GM18951 (cell line): ENCODE measurements around the gene PTPN22.

Experiments
- POLR2A ChIP-seq: IDR thresholded peaks from 4 replicates; pipeline ENCODE4 v1.6.1; 2011; ENCODE audit warnings: mild to moderate bottlenecking; ENCODE audit not compliant: insufficient read length, insufficient read depth; ENCODE audit errors: extremely low read depth
- in situ Hi-C: fragments of 300-500 bp; cut with MboI; formaldehyde crosslinking; loops from one replicate; pipeline ENCODE4 v1.12.0; 2022; ENCODE audit warnings: low sequenced_read_pairs, mixed read lengths, inconsistent platforms; ENCODE audit not compliant: unreplicated experiment

Gene PTPN22

DNA sequence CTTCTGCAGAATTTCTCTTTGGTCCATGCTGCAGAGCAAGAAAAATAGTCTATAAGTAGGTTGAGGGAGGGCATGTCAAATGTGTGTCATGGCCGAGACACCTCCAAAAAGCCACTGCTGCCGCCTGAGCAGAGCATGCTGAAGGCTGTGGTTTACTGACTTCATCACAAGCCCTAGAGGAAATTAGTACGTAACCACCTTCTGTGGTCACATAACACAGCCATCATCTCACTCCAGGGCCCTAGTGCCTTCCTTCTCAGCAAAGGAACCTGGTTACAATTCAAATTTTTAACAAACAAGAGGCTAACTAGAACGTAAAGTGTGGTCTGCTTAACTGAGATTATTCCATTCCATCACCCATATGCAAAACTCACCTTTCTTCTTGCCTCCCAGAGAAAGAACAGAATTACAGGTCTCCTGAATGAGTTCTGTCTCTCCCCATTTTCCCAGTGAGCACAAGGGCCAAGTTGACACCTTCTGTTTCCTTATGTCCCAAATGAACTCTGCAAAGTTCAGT, at the start of gene PTPN22:
PTPN22 (minus strand) TSS at position 116 of the 517 bp plus-strand sequence.
- TF ChIP-seq POLR2A, result peak; percentile 81
- in situ Hi-C loops, result no loop called here

DNA sequence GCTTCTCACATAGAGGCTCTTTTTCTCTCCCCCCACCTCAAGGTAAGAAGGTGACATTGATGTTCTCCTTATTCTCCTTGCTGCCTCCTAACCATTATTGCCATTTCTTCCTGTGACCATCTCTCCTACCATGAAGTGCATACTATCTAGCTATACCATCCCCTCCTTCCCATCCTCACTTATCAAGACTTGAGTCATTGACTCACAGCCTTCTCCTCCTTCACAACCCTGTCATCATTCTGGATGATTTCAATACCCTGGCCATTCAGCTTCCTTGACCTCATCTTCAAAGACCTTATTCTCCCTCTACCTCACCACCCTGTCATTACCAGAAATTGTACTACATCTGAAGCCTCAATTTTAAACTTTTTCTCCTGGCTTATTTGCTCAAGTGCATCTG, 46.7 kb upstream of the PTPN22 start:
- no peak for TF ChIP-seq POLR2A
- in situ Hi-C loops, result no loop called here

- TF ChIP-seq POLR2A, result no peak
- in situ Hi-C loops, result no loop called here
These were observed 46.0 kb upstream of the PTPN22 start for GRCh38 chr1:113917400-113918082.

- no peak for TF ChIP-seq POLR2A
- in situ Hi-C loops, result no loop called here
These were observed 45.5 kb upstream of the PTPN22 start for GRCh38 chr1:113916974-113917373.

GRCh38 chr1:113913887-113914664, 42.6 kb upstream of the PTPN22 start:
- in situ Hi-C loops, result no loop called here
- no peak for TF ChIP-seq POLR2A

- TF ChIP-seq POLR2A, result no peak
- in situ Hi-C loops, result no loop called here
These were observed 41.8 kb upstream of the PTPN22 start for GRCh38 chr1:113913312-113913668.

GRCh38 chr1:113912594-113913311, 41.2 kb upstream of the PTPN22 start:
- in situ Hi-C loops, result no loop called here
- TF ChIP-seq POLR2A, result no peak

DNA sequence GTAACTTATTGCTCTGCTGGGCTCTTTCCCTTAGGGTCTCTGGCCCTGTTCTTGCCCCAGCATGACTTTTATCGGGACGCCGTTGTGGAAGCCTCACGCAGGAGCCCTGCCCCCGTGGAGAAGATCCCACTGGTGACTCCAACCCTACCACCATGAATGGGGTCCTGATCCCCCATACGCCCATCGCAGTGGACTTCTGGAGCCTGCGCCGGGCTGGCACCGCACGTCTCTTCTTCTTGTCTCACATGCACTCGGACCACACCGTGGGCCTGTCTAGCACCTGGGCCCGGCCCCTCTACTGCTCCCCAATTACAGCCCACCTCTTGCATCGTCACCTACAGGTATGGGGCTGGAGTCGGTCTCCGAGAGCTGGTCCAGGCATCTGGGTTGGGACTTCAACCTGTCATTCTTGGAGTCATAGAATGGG, 33.9 kb upstream of the PTPN22 start:
- TF ChIP-seq POLR2A, result no peak
- in situ Hi-C loops, result loop anchor here (10.0 kb wide), 1 partner anchor 71 kb away; no protein-coding TSS in a partner anchor

DNA sequence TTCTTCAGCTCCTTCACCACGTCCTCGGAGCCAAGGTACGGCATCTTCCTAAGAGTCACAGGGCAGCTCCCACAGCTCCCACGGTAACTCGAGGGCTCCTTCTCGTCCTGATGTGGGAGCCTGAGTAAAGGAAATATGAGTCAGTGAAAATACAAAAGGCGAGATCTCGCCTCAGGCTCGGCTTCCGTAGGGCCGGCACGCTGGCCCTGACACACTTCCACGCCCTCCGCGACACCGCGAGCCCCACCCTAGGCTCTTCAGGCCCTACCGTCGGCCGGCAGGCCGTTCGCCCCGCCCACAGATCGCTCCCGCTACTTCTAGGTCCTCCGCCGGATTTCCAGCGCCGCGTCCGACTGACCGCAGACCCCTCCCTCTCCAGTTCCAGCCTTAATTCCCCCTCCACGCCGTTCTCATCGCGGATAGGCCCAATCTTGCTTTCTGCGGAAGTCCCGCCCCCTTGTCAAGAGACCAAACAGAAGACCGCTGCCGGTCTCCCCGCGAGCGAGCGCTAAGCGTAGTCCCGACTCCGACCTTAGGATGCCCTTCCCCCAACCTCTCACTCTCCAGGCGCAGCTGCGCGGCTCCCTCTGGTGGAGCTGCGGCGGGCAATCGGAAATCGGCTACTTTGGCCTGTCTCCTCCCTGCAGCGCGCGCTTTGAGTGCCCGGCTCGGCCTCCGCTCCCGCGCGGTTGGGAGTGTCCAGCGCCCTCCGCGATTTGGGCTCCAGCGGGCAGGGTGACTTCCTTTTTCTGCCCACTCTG, 33.3 kb upstream of the PTPN22 start, which contains the start of the genes AP4B1 and DCLRE1B:
AP4B1 (minus strand) TSS at position 126 of the 761 bp plus-strand sequence; CDS start at position 44, 82 bp downstream.
DCLRE1B (plus strand) TSS at position 653 of the 761 bp plus-strand sequence. CDS start 261 bp downstream, outside the sequence.
- in situ Hi-C loops, result loop anchor here (10.0 kb wide), 1 partner anchor 70 kb away; no protein-coding TSS in a partner anchor
- TF ChIP-seq POLR2A, result peak; percentile 80

DNA sequence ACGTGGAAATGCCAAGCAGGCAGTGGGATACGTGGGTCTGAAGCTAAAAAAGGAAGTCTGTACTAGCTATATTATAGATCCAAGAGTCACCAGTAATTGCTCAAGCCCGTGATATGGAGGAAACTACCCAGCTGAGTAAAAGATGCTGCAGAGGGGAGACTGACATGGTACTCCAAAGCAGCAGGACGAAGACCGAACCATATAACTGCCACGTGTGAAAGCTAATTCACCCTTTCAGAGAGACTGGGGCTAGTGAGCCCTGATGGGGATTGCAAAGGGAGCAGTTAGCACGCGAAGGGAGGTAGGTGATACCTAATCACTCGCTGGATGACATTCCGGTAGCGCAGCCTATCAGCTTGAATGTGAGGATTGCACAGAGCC, 32.8 kb upstream of the PTPN22 start:
- in situ Hi-C loops, result loop anchor here (10.0 kb wide), 1 partner anchor 69 kb away; no protein-coding TSS in a partner anchor
- no peak for TF ChIP-seq POLR2A

DNA sequence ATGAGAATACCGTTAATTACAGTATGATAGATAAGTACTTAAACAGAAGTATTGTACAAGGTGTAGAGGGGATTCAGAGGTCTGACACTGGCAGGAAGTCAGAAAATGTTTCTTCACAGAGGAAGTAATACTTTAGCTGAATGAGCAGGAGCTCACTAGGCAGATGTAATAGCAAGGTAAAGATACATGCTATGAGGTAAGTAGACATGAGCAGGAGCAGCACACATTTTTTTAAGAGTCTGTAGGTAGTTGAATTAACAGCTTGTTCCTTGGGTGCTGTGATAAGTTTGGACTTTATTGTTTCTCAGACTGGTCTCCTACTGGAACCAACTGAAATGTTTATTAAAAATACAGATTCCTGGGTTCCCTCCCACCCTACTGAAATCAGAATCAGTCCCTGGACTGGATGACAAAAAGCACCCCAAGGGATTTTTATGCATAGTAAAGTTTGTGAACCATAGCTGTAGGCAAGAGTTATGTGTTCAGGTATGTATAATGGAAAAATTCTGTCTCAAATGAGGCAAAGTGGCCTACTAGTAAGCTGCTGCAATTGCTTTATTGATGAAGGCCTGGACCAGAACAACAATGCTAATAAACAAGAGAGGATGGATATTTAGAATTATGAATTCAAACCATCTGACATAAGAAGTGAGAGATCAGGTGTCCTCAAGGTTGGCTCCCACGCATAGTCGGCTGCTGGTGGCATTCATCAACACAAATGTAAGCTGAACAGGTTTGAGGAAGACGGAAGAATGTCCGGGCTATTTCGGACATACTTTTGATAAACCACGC, 32.2 kb upstream of the PTPN22 start:
- in situ Hi-C loops, result loop anchor here (10.0 kb wide), 1 partner anchor 69 kb away; no protein-coding TSS in a partner anchor
- TF ChIP-seq POLR2A, result no peak

DNA sequence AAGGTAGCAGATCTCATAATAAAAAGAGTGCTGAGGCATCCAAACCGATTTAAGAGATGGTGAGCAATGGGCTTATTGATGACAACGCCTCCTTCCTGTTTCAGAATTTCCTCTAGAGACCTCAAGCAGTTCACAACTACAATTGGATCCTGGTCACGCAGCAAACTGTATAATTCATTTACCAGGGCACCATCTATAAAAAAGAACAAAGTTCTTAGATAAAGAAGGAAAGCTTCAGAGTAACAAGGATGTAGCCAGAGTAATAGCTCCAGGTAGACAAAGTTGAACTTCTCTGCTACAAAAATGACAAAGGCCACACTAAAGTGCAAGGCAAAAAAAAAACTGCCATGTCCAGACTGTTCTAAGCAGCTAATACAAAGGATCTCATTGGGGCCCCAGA, 29.7 kb upstream of the PTPN22 start:
- no peak for TF ChIP-seq POLR2A
- in situ Hi-C loops, result loop anchor here (10.0 kb wide), 1 partner anchor 66 kb away; no protein-coding TSS in a partner anchor

DNA sequence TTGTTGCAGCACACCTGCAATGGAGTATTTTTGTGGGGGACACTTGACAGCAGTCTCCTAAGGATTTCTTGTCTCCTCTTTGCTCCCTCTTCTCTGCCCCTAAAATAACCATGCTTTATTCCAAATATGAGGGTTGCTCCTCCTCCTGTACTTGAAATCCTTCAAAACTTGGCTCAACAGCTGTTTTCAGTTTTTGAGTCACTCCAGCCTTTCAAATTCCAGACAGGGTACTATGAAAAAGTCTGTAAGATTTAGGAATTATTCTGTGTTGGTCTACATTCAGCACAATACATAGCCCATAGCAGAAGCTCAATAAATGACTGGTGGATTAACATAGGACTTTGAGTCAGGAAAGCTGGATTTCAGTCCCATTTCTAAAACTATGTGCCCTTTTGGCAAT, 27.6 kb upstream of the PTPN22 start:
- TF ChIP-seq POLR2A, result no peak
- in situ Hi-C loops, result no loop called here
